NCI-H1092 treated with DMSO at 0.1 percent for 48 hours (cell line): ENCODE results near the gene NKD1.

Experiments used
- DNase-seq: peaks from one replicate; lab custom pipeline; 2025; lab: John Stamatoyannopoulos, UW

The NKD1 gene

DNA sequence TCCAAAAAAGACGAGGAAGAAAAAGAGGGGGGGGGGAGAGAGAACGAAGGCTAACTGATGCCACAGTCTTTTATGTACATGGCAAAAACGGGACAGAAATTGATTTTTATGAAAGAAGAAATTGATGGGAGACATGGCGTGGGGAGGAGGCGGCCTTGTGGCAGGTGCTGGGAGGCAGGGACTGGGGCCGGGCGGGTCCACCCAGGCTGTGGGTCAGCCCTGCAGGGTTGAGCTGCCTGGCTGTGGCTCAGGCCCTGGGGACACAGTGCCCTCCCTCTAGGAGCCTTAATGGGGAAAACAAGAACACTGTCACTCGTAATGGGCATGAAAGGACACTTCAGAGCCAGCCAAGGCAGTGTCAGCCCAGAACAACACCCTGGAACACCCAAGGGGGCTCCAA lies 98.1 kb downstream of the NKD1 start:
- no peak for DNase-seq

DNA sequence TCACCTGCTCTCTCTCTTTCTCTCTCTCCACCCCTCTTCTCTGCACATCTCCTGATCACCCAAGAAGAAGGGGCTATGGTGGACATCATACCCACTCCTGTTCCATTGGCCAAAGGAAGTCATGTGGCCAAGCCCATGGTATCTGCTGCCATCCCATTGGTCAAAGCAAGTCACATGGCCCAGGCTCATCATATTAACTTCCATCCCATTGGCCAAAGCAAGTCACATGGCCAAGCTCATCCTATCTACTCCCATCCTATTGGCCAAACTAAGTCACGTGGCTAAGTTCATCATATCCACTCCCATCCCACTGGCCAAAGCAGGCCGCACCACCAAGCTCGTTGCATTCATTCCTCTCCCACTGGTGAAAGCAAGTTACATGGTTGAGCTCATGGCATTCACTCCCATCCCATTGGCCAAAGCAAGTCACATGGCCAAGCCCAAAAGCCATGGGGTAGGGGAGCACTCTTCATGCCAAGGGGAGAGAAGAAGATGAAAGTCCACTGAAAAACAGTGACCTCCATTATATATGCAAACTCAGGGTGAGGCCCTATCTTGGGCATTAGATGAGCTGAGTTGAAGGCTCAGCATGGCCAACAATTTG lies 103.7 kb downstream of the NKD1 start:
- no peak for DNase-seq

DNA sequence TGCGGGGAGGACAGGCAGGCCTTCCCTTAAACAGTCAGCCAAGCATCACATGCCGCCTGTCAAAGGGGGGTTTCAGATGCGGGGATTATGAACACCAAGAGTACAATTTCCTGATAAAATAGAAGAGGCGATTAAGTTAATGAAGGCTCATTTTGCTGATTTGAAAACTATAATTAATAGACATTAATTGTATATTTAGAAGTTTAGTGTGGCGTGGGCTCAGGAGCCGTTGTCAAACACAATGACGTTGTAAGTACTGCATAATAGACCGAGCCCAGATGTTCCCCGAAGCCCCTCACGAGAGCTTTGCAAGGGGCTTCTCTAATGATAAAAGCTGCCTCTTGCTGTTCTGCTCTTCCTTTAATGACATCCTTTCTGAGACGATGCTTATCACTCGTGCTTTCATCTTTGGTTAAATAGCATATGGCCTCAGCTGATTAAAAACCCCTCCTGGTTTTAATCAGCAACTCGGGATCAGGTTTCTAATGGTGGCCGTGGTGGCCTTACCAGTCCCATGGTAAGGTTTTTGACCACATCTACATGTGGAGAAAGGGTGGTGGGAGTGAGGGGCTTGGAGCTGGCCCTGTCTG lies 104.7 kb downstream of the NKD1 start:
- DNase-seq: no peak

DNA sequence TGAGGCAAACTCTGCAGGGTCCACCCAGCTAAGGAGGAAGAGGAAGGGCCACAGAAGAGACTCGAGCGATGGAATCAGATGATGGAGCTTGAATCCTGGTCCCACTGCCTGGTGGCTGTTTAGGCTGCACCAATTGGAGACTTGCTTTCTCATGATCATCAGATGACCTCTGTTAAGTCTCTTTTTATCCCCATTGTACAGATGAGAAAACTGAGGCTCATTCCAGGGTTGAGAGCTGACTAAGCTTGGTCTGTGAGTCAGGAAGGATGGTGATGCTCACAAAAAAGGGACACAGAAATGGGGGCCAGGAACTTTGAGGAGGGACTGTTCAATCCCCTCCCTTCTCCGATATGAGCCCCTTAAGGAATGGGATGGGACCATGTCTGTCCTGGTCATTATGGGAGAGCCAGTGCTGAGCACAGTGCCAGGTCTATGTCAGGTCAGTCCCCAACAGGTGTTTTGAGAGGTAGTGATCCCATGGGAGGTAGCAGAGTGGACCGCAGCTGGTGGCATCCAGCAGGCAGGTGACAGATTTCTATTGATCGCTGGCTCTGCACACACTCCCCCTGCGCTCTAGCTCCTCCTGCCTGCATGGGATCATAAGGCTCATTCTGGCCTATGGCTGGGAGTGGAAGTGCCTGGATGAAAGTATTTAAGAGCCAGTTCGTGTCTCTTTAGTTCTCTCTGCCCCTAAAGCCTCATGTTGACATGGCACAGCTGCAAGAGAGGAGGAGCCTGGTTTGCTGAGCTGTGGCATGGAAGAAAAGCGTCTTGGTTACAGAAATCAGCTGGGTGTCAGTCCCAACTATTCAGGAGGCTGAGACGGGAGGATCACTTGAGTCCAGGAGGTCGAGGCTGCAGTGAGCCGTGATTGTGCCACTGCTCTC lies 105.7 kb downstream of the NKD1 start:
- DNase-seq: peak; percentile 16

DNA sequence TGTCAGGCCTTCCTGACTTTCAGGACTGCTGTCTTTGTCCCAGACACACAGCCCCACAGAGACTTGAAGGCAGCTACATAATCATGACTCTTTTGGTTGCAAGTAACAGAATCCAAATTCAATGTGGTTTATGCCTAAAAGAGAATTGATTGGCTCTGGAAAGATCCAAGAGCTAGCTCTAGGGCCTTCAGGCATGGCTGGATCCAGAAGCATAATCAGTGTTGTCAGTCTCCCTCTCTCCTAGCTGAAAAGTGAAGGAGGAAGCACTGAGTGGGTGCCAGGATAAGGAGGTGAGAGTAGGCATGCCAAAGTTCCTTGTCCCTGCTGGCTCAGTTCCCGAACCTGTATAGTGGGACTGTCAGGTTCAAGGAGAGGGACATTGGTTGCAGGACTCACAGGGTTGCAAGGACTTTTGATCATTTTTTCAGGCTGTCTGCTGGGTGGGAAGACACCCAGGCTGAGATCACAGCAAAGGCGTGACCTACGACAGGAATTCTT lies 107.4 kb downstream of the NKD1 start:
- DNase-seq: no peak

DNA sequence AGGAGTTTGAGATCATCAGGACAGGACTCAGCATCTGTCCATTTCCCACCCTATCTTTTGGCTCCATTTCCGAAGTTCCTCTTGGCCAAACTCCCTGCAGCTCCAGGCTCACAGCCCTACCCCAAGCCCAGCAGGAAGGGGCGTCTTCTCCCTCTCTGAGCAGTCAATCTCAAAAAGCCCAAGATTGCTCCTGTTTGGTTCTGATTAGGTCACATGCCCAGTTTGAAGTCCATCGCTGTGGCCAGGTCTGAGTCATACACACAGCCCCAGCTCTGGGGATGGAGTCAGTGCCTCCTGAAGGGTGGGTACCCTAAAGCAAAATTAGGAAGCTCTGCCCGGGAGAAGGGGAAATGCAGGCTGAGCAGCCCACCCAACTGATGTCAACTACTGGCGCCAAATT lies 109.0 kb downstream of the NKD1 start:
- no peak for DNase-seq

DNA sequence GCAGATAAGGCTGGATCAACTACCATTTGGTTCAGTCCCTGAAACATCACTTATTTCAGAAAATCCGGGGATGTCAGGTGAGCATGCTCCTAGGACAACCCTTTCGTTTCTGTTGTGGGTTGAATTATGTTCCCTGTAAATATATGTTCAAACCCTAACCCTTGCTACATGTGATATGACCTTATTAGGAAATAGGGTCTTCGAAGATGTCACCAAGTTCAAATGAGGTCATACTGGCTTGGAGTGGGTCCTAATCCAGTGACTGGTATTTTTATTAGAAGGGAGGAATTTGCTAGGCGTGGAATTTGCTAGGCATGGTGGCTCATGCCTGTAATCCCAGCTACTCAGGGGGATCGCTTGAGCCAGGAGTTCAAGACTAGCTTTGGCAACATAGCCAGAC lies 111.6 kb downstream of the NKD1 start:
- no peak for DNase-seq

DNA sequence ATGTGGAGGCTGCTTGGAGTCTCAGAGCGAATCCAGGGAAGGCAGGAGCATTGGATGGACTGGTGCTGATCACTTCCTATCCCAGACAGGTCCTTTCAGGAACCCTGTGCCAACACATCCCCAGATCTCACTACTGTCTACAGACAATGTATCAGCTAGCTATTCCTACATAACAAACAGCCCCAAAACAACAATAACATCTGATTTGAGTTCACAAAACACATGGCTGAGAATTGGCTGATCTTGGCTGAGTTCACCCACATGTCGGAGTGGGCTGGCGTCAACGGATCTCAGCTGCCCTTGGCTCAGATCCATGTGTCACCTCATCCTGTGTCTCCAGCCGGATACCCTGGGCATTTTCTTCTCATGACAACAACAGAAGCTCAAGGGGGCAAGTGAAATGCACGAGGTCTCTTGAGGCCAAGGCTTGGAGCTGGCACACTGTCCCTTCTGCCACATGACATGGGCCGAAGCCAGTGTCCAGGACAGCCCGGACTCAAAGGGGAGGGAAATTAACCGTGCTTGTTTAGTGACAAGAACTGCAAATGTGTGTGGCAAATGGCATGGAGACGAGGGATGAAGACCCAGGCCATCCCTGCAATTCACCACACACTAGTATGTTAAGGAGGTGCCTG lies 114.2 kb downstream of the NKD1 start:
- DNase-seq: no peak

DNA sequence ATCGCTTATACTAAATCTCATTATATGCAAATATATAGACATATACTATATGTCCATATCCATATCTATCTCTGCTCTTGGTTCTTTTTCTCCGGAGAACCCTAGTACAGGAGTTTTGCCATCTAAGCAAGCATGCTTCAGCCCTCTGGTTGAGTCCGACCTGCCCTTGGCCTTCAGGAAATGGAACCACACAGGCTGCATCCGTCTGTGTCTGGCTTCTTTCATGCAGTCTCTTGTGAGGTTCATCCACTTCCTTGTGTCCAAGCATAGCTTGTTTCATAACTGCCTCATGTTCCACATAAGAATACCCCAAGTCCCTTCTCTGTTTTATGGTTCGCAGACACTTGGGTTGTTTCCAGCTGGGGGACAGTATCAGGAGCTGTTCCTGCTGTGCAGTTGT lies 116.1 kb downstream of the NKD1 start:
- no peak for DNase-seq

DNA sequence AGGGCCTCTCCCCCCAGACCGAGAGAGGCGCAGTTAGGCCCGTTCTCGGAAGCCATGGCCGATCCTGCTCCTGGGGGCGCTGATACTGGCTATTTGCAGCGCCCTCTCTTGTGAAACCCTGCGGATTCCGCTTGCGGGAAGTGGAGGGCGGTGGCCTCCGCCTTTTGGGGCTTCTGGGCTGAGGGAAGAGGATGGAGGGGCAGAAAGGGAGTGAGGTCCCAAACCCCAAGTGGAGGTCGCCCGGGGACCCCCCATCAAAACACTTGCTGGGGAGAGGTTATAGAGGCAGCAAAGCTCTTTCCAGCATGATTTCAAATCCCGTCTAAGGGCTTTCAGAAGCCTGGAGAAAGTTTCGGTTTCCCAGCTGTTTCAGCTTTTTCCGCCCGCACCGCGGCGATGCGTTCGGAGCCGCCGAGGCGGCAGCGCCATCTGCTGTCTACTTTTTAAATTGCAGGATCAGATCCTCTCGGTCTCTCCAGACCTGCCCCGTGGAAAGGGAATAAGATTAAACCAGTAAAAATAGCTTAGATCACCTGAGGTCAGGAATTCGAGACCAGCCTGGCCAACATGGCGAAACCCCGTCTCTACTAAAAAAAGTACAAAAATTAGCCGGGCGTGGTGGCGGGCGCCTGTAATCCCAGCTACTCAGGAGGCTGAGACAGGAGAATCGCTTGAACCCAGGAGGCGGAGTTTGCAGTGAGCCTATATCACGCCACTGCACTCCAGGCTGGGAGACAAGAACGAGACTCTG lies 117.1 kb downstream of the NKD1 start:
- peak; percentile 34 for DNase-seq

DNA sequence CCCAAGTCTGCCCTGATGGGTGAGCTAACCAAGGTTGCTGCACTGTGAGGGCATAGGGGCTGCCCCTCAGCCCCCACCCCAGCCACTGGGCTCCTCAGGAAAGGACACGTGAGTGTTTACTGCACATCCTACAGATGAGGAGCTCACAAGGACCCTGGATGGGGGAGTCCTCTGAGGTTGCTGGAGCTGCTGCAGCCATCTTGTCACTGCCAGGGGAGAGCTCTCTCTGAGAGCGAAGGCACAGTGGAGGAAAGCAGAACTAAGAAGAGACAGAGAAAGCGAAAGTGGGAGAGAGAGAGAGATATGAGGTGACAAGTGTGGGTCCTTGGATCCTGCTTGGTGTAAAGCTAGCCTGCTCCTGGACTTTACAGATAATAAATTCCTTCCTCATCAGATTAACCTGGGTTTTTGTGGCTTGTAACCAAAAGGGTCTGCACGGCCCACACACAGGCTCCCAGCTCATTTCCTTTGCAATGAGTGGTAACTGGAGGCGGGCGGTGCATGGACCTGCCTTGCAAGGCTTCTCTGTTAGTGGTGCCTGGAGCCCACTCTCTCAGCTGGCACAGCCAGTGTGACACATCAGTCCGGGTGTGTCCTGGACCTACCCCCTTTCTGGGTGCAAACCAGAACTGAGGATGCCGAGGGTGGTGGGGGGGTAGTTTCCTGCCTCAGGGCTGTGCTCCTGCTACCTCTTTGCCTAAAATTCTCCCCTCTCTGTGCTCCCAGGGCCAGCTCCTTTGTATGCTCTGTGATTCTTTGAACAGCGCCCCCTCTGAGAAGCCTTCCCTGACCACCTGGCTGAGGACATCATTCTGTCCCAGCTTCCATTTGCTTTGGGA lies 118.7 kb downstream of the NKD1 start:
- no peak for DNase-seq

DNA sequence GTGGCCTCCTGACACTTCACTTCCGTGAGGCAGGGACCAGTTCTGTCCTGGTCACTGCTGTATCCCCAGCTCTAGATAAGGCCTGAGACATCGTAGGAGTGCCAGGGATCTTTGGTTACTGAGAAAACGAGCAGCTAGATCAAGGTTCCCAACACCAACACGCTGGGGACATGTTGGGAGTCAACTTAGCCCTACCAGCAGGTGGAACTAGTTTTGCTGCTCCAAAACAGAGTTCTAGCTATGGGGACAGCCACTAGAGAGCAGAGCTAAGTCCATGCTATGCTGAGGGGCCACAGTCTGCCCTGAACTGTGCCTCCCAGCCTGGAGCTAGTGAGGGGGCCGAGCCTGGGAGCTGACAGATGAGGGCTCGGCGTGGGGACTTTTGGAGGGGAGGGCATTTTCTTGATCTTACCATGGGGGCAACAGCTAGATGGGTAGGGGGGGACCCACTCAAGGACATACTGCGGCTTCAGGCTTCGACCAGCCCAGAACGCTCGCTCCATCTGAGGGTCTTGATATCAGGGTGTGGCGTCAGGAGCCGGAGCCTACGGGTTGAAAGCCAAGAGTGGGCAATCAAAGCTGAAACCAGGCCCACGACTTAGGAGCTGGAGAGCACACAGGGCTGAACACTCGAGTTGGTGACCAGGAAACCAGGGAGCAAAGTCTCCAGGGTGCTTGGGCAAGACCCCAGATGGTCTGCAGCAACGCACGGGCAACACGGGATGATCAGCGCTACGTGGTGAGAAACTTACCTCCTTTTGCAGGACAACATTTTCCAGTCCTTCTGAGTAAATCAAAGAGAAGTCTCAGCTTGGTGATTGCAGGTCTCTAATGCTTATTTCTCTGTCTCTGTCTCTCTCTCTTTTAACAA lies 119.5 kb downstream of the NKD1 start:
- DNase-seq: no peak

DNA sequence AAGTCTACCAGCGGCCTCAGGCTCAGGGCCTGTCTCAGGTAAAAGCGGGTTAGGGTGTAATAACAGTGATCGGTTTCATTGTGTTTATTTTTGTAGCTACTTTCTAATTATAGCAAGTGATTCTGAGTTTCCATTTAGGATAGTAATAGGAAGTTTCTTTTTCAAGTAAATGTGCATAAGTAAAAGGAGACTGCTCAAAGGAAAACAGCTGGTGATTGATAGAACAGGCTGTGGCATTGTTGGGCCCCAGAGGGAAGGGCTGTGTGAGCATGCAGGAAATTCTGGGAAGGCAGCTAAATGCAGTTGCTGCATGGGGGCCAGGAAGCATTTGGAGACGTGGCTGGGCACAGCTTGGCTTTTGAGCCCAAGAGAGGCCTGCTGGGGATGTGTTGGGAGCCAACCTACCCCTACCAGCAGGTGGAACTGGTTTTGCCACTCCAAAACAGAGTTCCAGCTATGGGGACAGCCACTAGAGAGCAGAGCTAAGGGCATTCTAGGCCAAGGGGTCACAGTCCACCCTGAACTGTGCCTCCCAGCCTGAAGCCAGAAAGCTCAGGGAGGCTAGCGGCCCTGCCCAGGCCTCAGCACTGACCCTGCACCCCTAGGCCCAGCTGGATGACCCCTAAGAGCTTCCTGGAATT lies 120.3 kb downstream of the NKD1 start:
- DNase-seq: no peak

DNA sequence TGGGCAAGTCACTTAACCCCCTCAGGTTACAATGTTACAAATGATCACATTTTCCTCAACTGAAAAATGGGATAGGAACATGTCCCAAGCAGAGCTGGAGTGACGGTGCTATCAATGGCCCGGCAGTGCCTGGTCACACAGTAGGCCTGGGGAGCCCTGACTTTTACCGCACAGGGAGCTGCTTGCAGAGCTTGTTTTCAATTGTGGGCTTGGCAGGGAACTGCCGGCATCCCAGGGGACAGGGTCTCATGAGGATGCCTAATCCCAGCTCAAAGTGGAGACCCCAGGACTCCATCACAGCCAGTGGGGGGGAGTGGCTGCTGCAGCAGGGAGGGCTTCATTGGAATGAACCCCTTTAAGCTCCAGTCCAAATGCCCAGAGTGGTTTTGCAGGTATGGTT lies 121.5 kb downstream of the NKD1 start:
- DNase-seq: no peak

DNA sequence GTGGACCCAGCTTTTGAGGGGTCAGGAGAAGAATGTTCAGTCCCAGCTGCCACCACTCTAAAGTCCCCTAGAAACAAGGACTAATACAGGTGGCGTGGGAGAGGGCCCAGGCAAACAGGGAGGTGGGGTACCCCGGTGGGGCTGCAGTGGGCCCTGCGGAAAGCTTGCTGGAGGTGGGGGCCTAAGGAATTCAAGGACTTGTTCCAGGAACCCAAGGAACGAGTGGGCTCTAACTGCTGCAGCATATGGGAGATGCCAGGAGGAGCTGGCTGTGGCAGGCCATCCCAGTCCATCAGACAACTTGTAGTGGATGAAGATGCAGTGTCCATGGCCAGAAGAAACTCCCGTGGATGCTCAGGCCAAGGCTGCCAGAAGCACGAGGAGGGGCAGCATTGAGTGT lies 122.3 kb downstream of the NKD1 start:
- no peak for DNase-seq

DNA sequence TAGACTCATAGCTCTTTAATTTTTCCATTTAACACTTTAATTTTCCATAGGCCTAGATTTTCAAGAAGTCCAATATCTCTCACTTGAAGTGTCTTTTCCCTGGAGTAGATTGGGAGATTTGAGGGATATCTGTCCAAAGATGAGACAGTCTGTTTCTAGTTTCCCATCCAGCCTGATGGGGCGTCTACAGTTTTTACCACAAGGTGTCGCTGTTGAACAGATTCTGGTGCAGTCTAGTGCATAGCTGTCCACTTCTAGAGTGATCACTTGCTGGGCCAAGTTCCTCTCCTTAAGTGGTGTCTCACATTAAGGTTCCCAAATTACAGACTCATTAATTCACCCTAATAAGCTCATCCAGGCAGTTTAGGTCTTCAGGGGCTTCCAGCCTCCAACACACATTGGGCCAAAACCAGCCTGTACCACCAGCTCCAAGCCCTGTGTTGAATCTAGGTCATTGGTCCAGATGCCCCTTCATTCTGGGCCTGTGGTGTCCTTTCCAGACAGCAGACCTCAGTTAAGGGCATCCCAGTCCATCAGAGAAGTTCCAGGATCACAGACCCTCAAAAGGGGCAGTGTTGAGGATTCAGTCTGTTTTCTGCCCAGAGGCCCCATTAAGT lies 123.6 kb downstream of the NKD1 start:
- DNase-seq: no peak

DNA sequence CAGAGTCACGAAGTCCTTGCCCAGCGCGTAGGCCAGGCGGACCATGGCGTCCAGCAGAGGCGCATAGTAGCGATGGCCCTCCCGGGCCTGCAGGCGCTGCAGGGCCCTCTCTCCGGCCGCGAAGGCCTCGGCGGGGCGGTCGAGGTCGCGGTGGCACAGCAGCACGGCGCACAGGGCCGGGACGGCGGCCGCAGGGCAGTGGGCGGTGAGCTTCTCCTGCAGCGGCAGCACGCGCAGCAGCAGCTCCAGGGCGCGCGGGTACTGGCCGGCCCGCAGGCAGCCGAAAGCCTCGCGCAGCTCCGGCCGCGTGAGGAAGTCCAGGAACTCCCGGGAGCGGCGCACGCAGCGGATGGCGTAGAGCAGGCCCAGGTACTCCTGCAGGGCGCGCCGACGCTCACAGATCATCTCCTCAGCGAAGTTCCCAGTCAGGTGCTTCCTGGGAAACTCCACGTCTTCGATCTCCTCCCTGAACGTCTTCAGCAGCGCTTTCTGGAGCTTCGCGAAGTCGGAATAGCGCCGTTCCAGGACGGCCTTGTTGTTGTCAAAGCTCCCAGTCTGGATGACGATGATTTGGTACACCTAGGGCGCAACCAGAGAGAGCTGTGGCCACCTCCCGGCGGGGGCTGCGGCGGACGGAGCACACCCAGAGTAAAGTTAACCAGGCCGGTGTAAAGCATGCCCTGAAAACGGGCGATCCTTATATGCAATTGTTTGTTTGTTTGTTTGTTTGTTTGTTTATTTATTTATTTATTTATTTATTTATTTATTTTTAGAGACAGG lies 125.5 kb downstream of the NKD1 start:
- no peak for DNase-seq

DNA sequence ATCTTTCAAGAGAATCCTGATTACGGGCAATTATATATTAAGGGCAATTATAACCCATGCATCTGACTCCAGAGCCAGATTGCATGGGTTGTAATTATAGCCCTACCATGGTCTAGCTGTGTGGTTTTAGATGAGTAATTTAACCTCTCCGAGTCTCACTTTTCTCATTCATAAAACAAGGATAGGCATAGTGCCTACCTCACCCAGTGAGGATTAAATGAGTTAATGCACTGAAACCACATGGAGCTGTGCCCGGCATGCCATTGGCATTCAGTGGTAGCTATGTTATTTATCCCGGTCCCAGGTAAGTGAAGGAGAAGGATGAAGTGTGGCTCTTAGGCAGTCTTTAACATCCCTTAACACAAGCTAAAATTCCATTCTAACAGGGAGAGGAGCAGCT lies 126.6 kb downstream of the NKD1 start:
- DNase-seq: no peak
